HepG2 (cell line): Measurements from ENCODE around the gene TXNL4A. TPM values are rescaled to one million over a fixed set of nuclear protein-coding genes. Genes with fewer than 3 reads are reported as not detected.
A peak's percentile ranks its signal among the peaks of the same experiment; 100 is the strongest.

Experiments
- CERS6 ChIP-seq: sonication (generic); formaldehyde crosslinking; IDR thresholded peaks from 2 replicates; pipeline ENCODE4 v1.5.0; 2020; ENCODE audit warnings: missing genetic modification reagents
- DMTF1 ChIP-seq: sonication (generic); formaldehyde crosslinking; IDR thresholded peaks from 2 replicates; pipeline ENCODE4 v1.4.0; 2020; ENCODE audit warnings: mild to moderate bottlenecking, missing genetic modification reagents
- GPN1 ChIP-seq: sonication (generic); formaldehyde crosslinking; IDR thresholded peaks from 2 replicates; pipeline ENCODE4 v1.5.1; 2020; ENCODE audit warnings: missing genetic modification reagents, borderline replicate concordance
- HCFC1 ChIP-seq: fragments of 150-350 bp; IDR thresholded peaks from 2 replicates; pipeline ENCODE4 v1.6.1; 2014; ENCODE audit warnings: low read depth, low read length
- KLF15 ChIP-seq: sonication (generic); formaldehyde crosslinking; IDR thresholded peaks from 2 replicates; pipeline ENCODE4 v1.8.1; 2023; ENCODE audit warnings: borderline replicate concordance, mild to moderate bottlenecking, inconsistent platforms, missing genetic modification reagents, mixed read lengths
- KLF16 ChIP-seq, 2 experiments: sonication (generic) in 1 of 2; formaldehyde crosslinking in 1 of 2; IDR thresholded peaks; 2 replicates each; pipeline versions ENCODE4 v1.6.1 to v1.8.0; 2016 to 2023; ENCODE audit warnings: missing genetic modification reagents in 2 of 2, missing compliant biosample characterization in 1 of 2
- MIXL1 ChIP-seq: IDR thresholded peaks from 2 replicates; pipeline ENCODE4 v1.6.1; 2016
- NCOR1 ChIP-seq: fragments of 200-600 bp; sonication (generic); IDR thresholded peaks from 2 replicates; pipeline ENCODE4 v1.7.0; 2017; ENCODE audit warnings: antibody characterized with exemption, low read length, borderline replicate concordance
- PHF5A ChIP-seq: IDR thresholded peaks from one replicate; pipeline ENCODE4 v1.6.1; 2018; ENCODE audit warnings: low read depth, missing genetic modification reagents; ENCODE audit not compliant: unreplicated experiment
- RFX3 ChIP-seq: IDR thresholded peaks from 2 replicates; pipeline ENCODE4 v1.6.1; 2016; ENCODE audit warnings: missing biosample characterization, missing genetic modification reagents
- RNF219 ChIP-seq: sonication (generic); formaldehyde crosslinking; IDR thresholded peaks from 2 replicates; pipeline ENCODE4 v1.5.0; 2020; ENCODE audit warnings: mild to moderate bottlenecking, missing genetic modification reagents
- SP1 ChIP-seq, 2 experiments: fragments of 450-650 bp in 1 of 2; sonication (generic) in 1 of 2; formaldehyde crosslinking in 1 of 2; IDR thresholded peaks; 2 replicates each; pipeline versions ENCODE4 v1.4.0 to v1.6.1; 2016 to 2020; ENCODE audit warnings: missing genetic modification reagents in 1 of 2
- TFDP2 ChIP-seq: sonication (generic); formaldehyde crosslinking; IDR thresholded peaks from 2 replicates; pipeline ENCODE4 v1.4.0; 2020; ENCODE audit warnings: missing genetic modification reagents
- TFE3 ChIP-seq: IDR thresholded peaks from 2 replicates; pipeline ENCODE4 v1.6.1; 2016
- ZBTB33 ChIP-seq: sonication (generic); formaldehyde crosslinking; IDR thresholded peaks from 2 replicates; pipeline ENCODE4 v1.4.0; 2020; ENCODE audit warnings: missing genetic modification reagents
- ZFP37 ChIP-seq: sonication (generic); formaldehyde crosslinking; IDR thresholded peaks from 2 replicates; pipeline ENCODE4 v1.4.0; 2020; ENCODE audit warnings: missing genetic modification reagents, borderline replicate concordance
- ZNF510 ChIP-seq: sonication (generic); formaldehyde crosslinking; IDR thresholded peaks from 2 replicates; pipeline ENCODE4 v1.4.0; 2020; ENCODE audit warnings: low read depth, mild to moderate bottlenecking, missing genetic modification reagents
- ZNF7 ChIP-seq: IDR thresholded peaks from 2 replicates; pipeline ENCODE4 v1.6.1; 2016; ENCODE audit warnings: missing biosample characterization, missing genetic modification reagents
- polyA plus RNA-seq, 8 experiments: library from polyadenylated mRNA; depleted of rRNA in 3 of 8; stranded (reverse) in 7 of 8; unstranded in 1 of 8; fragments of >200 nt; fragmentation: Illumina TruSeq in 4 of 8; extraction: Trizol in 4 of 8; gene quantifications; 2 replicates each; pipeline versions ENCODE4 v1.2.1 to v1.2.3, GENCODE V29; 2011 to 2016; ENCODE audit warnings: low read depth in 4 of 8, missing spikeins in 1 of 8, mixed read lengths in 1 of 8; ENCODE audit not compliant: insufficient read depth in 1 of 8
- total RNA-seq, 5 experiments: library from RNA; depleted of rRNA; stranded (reverse); fragments of >200 nt; fragmentation: Illumina TruSeq; extraction: Trizol; gene quantifications; 2 replicates each; pipeline ENCODE4 v1.2.3, GENCODE V29; 2016; ENCODE audit warnings: low read depth in 1 of 5

The TXNL4A gene
- total and polyA plus RNA-seq, 2 of the 13 experiments (the other 11 are each of a cell fraction or from before 2014, with no cell fraction given): 172 to 202 TPM

GRCh38 chr18:79934311-79935097 lies 53.9 kb downstream of the TXNL4A start (continued):
- TF ChIP-seq CERS6 (CRISPR knock-in tag) (no peak), RNF219 (CRISPR knock-in tag) (no peak), SP1 (IDR thresholded peaks at IDR 0.05) (no peak), SP1 (CRISPR knock-in tag; IDR thresholded peaks at IDR 0.05) (no peak), ZNF510 (CRISPR knock-in tag) (no peak), ZBTB33 (CRISPR knock-in tag) (peak; percentile 74), ZNF7 (no peak), NCOR1 (peak; percentile 99), ZFP37 (no peak), TFDP2 (CRISPR knock-in tag) (0 out of 2 replicates have a peak, but pooled peaks have one; percentile 20), RFX3 (CRISPR knock-in tag) (0 out of 2 replicates have a peak, but pooled peaks have one; percentile 16), KLF15 (CRISPR knock-in tag) (no peak), HCFC1 (no peak), KLF16 (CRISPR knock-in tag; IDR thresholded peaks at IDR 0.05) (peak in 1 of 2 experiments; percentile 75; a peak in 1 of 4 replicates), MIXL1 (CRISPR knock-in tag) (peak; percentile 63; the same call in 1 of the 2 replicates), PHF5A (CRISPR knock-in tag) (no peak), DMTF1 (no peak), GPN1 (CRISPR knock-in tag) (no peak), TFE3 (CRISPR knock-in tag) (peak; percentile 69)
